WI38 (cell line): ENCODE results near the gene TTC3.

ENCODE experiments used
- H3K4me3 ChIP-seq: 2 replicates; pipeline ENCODE4 v1.5.1; 2011; ENCODE audit warnings: low read depth, mild to moderate bottlenecking, control low read depth, low read length
- TF ChIP-seq, protein P1 (sequence below): IDR thresholded peaks from 2 replicates; pipeline ENCODE4 v1.5.1; 2012; ENCODE audit warnings: low read depth, mild to moderate bottlenecking, control low read depth, low read length

Gene TTC3

DNA sequence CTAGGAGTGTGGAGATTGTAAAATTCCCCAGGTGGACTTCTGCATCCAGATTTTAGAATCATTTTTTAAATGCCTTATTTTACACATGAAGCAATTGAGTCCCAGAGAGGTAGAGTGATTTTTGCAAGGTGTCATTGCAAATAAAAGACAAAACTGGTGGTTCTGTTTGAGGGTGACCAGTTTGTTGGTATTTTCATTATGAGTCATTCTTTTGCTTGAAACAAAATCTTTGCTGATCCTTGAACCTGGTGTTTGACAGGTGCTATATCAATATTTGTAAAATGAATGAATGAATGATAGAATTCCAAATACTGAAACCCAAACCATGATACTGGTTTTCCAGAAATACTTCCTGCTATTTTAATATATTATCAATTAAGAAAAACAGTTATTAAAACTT, 44.1 kb downstream of the TTC3 start:
- TF ChIP-seq, protein P1, sequence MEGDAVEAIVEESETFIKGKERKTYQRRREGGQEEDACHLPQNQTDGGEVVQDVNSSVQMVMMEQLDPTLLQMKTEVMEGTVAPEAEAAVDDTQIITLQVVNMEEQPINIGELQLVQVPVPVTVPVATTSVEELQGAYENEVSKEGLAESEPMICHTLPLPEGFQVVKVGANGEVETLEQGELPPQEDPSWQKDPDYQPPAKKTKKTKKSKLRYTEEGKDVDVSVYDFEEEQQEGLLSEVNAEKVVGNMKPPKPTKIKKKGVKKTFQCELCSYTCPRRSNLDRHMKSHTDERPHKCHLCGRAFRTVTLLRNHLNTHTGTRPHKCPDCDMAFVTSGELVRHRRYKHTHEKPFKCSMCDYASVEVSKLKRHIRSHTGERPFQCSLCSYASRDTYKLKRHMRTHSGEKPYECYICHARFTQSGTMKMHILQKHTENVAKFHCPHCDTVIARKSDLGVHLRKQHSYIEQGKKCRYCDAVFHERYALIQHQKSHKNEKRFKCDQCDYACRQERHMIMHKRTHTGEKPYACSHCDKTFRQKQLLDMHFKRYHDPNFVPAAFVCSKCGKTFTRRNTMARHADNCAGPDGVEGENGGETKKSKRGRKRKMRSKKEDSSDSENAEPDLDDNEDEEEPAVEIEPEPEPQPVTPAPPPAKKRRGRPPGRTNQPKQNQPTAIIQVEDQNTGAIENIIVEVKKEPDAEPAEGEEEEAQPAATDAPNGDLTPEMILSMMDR: no peak
- no peak overlapping the region for H3K4me3 ChIP-seq

- no peak overlapping the region for H3K4me3 ChIP-seq
- TF ChIP-seq, protein P1: no peak
These were observed 45.3 kb downstream of the TTC3 start for GRCh38 chr21:37118187-37118826.

GRCh38 chr21:37119421-37120218, 46.6 kb downstream of the TTC3 start:
- H3K4me3 ChIP-seq: no peak overlapping the region
- TF ChIP-seq, protein P1: no peak

GRCh38 chr21:37128076-37128475, 55.0 kb downstream of the TTC3 start:
- H3K4me3 ChIP-seq: no peak overlapping the region
- TF ChIP-seq, protein P1: no peak

GRCh38 chr21:37130971-37131370, 57.9 kb downstream of the TTC3 start:
- H3K4me3 ChIP-seq: no peak overlapping the region
- TF ChIP-seq, protein P1: no peak

- H3K4me3 ChIP-seq: no peak overlapping the region
- TF ChIP-seq, protein P1: no peak
These were observed 63.2 kb downstream of the TTC3 start for GRCh38 chr21:37136261-37136660.

DNA sequence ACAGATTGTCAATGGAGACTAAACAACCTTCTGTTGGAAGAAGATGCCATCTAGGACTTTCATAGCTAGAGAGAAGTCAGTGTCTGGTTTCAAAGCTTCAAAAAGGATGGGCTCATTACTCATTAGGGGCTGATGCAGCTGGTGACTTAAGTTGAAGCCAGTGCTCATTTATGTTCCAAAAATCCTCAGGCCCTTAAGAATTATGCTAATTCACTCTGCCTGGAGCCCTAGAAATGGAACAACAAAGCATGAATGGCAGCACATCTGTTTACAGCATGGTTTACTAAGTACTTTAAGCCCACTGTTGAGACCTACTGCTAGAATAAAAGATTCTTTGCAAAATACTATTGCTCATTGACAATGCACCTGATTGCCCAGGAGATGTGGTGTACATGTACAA, 63.7 kb downstream of the TTC3 start:
- TF ChIP-seq, protein P1: no peak
- H3K4me3 ChIP-seq: no peak overlapping the region
